22Rv1 (cell line): ENCODE results near the gene PASK.

Experiments
- ZFX ChIP-seq: fragments of 450-650 bp; IDR thresholded peaks from 2 replicates; pipeline ENCODE4 v1.6.1; 2017; ENCODE audit warnings: antibody characterized with exemption, borderline replicate concordance
- TF ChIP-seq, protein P1 (sequence below): fragments of 450-650 bp; IDR thresholded peaks from 2 replicates; pipeline ENCODE4 v1.5.1; 2017; ENCODE audit warnings: mild to moderate bottlenecking

DNA sequence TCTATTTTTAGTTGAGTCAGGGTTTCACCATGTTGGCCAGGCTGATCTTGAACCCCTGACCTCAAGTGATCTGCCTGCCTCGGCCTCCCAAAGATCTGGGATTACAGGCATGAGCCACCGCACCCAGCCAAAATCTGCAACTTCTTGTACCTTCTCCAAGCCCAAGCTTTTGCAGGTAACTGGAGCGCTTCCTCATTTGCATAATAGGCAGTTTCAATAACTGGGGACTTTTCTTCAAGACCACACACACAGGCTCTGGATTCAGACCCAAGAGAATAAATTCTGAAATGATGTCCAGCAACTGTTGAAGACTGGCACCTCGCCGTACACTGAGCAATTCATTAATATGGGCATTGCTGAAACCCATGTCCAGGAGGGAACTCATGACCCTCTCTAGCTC, 50.0 kb downstream of the PASK start:
- TF ChIP-seq, protein P1, sequence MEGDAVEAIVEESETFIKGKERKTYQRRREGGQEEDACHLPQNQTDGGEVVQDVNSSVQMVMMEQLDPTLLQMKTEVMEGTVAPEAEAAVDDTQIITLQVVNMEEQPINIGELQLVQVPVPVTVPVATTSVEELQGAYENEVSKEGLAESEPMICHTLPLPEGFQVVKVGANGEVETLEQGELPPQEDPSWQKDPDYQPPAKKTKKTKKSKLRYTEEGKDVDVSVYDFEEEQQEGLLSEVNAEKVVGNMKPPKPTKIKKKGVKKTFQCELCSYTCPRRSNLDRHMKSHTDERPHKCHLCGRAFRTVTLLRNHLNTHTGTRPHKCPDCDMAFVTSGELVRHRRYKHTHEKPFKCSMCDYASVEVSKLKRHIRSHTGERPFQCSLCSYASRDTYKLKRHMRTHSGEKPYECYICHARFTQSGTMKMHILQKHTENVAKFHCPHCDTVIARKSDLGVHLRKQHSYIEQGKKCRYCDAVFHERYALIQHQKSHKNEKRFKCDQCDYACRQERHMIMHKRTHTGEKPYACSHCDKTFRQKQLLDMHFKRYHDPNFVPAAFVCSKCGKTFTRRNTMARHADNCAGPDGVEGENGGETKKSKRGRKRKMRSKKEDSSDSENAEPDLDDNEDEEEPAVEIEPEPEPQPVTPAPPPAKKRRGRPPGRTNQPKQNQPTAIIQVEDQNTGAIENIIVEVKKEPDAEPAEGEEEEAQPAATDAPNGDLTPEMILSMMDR = no peak
- TF ChIP-seq ZFX = no peak
